CD4-positive, alpha-beta T cell treated with Interleukin-4 for 1 hour (primary cell): ENCODE data around the gene MYL12B.
"Not testable (repeated sequence)": the region's sequence is repeated elsewhere in the genome, so short reads cannot be mapped to it uniquely, and the experiment has no call there.

ENCODE experiments used
- DNase-seq, 2 donors: peaks; one replicate each; pipeline ENCODE4 v3.0.0-alpha.2; 2020 to 2022

The MYL12B gene

DNA sequence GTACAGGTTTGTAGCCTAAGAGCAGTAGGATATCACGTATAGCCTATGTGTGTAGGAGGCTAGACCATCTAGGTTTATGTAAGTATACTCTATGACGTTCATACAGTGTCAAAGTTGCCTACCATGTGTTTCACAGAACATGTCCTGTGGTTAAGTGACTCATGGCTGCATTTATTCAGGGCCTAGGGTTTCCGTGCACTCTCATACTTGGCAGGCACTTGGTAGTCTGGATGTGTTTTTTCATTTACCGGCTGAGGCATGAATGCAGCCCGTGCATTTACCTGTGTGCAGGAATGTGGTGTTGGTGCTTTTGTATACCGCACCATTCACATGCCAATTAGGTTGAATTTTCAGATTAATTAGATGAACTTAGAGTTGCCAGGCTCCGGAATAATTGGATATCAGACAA, 43.4 kb downstream of the MYL12B start:
- DNase-seq = peak; percentile 18 to 62

DNA sequence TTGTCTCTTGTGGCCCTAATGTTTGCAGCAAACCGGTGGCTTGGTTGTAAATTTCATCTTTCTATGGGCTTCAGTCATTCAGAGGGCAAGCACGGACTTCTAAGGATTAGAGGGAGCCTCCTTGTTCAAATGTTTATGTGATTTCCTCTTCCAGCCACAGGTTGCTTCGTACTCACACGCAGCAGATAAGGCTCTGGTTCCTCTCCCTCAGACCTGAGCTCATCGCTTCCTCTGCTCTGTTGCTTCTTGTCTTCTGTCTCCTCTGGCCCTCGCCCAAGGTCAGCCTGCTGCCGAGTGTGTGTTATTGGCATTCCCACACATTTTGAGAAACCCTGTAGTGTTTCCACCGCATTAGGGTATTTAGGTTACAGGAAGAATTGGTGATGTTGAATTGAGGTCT, 44.0 kb downstream of the MYL12B start:
- no peak for DNase-seq

- DNase-seq = no peak
Measured at GRCh38 chr18:3306391-3306790, 44.5 kb downstream of the MYL12B start.

DNA sequence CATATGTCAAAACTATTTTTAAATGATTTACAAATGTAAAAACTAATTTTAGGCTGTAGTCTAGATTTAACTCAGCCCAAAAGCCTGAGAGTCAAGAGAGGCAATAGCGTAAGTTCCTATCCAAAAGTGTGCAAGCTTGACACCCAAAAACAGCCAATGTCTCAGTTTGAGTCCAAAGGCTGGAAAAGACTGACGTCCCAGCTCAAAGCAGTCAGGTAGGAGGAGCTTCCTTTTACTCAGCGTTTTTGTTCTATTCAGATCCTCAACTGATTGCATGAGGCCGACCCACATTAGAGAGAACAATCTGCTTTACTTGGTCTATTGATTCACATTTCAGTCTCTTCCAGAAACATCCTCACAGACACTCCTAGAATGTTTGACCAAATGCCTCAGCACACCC, 51.8 kb downstream of the MYL12B start:
- no peak for DNase-seq

GRCh38 chr18:3315344-3315743, 53.4 kb downstream of the MYL12B start:
- DNase-seq = not testable (repeated sequence)

GRCh38 chr18:3319399-3319798, 57.5 kb downstream of the MYL12B start:
- DNase-seq = no peak

DNA sequence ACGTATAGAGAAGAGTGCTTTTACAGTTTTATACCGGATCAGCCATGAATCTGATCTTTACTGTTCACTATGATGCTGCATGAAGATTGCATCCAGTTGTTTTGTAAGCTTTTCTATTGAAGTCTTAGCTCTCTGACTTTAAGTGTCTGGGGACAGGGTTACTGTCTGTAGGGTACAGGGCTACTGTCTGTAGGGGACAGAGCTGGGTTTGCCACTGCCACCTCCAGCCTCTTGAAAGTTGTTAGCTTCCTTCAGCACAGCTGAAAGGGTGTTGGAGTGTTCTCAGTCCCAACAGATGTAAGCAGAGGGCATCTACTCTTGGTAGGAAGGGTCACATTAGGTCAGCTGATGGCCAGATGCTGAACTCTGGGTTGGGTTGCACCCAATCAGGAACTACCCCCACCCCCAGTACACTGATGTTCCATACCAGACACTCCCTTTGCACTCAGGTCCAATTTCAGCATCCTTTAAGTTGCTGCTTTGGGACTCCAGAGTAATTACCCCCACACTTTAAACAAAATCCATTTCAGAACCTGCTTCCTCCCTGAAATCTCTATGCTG, 58.0 kb downstream of the MYL12B start:
- no peak for DNase-seq

DNA sequence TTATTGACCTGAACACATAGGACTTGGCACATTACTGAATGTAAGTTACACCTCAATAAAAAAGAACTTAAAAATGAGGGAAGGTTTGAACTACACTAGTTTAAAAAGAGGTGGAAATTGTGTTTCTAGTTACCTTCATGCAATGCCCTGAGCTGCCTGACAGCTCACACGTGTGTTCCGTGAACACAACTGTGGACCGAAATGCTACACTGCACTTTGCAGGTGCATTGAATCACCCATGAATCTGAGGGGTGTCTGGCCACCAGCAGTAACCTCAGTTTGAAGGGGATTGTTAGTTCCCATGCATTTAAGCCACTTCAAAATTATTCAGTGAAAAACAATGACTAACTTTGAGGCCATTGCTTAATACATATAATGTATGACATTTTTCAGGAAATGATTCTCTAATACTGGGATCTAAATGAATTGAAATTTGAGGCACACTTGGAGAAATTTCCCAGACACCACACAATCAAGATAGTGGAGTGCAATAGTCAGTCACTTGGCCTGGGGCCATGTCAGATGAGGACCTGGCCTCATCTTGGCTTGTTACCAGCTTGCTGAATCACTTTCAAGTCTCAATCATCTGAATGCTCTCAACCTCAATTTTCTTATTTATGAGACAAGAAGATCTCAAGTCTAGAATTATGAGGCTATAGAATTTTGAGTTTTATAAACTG, 59.3 kb downstream of the MYL12B start:
- no peak for DNase-seq

GRCh38 chr18:3323900-3324299, 62.0 kb downstream of the MYL12B start:
- no peak for DNase-seq
